HG02798 (cell line): ENCODE results near the gene CARD8.

Source experiments
- ATAC-seq: cut with Tn5 transposase; IDR thresholded peaks from one replicate; pipeline ENCODE4 v1.9.1; 2021; ENCODE audit warnings: mild to moderate bottlenecking; ENCODE audit not compliant: unreplicated experiment, poor library complexity

The CARD8 gene

GRCh38 chr19:48181505-48181904, 74.2 kb downstream of the CARD8 start:
- no peak for ATAC-seq

DNA sequence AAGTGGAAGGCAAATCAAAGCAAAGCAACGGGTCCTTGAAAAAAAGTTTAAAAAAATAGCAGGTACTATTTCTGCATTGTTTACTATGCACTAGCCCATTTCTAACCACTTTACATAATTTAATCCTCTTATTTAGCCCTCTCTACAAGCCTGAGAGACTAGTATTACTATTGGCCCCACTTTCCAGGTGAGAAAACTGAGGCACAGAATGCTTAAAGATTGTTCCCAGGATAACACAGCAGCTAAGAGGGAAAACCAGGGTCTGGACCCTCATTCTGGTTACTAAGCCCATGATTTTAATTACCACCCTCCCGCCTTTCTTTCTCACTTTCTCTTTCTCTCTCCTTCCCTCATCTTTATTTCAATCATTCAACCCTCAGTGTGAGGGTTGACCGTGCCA, 79.5 kb downstream of the CARD8 start:
- no peak for ATAC-seq

GRCh38 chr19:48175578-48175977, 80.1 kb downstream of the CARD8 start:
- ATAC-seq = no peak

DNA sequence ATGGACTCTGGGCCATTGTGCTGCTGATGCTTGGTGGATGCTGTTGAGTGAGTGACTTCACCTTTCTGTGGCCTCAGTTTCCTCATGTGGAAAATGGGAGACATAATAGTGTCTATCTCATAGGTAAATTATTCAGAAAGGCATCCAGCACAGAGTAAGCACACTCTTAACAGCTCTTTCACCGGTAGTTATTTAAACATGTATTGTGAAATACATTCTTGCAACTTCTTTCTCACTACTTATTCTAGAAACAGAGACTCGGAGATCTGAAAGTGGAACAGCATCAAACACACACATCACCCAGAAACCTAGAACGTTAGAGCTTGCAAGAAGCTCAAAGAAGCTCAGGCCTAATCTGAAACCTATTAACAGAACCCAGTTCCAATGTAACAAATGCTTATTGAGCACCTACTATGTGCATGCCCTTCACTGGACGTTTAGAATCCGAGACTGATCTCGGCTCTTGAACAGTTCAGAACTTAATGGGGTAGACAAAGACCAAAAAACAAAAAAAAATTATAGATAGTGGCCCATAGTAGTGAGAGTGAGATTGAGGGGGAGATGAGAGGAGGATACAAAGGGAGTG, 81.2 kb downstream of the CARD8 start:
- ATAC-seq = no peak

- ATAC-seq = no peak
These were observed 84.0 kb downstream of the CARD8 start for GRCh38 chr19:48171710-48172109.

DNA sequence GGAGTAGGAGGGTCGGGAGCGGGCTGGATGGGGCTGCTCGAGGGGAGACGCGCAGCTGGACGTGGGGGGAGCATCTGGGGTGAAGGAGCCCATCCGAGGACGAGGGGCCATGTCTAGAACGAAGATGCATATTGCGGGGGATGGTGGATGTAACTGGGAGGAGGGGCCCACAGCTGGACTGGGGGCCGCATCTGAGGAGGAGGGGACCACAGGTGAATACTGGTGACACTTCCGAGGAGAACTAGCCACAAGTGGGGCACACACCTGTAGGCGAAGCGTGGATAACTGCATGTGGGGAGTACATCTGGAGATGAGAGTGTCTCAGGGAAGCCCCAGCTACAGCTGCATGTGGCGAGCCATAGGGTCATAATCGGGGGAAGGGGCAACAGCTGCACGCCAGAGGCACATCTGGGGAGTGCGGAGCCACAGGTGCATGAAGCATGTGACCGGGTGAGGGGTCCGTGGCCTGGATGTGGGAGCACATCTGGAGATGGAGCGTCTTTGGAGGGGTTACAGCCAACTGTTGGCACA, 84.8 kb downstream of the CARD8 start:
- ATAC-seq = no peak

DNA sequence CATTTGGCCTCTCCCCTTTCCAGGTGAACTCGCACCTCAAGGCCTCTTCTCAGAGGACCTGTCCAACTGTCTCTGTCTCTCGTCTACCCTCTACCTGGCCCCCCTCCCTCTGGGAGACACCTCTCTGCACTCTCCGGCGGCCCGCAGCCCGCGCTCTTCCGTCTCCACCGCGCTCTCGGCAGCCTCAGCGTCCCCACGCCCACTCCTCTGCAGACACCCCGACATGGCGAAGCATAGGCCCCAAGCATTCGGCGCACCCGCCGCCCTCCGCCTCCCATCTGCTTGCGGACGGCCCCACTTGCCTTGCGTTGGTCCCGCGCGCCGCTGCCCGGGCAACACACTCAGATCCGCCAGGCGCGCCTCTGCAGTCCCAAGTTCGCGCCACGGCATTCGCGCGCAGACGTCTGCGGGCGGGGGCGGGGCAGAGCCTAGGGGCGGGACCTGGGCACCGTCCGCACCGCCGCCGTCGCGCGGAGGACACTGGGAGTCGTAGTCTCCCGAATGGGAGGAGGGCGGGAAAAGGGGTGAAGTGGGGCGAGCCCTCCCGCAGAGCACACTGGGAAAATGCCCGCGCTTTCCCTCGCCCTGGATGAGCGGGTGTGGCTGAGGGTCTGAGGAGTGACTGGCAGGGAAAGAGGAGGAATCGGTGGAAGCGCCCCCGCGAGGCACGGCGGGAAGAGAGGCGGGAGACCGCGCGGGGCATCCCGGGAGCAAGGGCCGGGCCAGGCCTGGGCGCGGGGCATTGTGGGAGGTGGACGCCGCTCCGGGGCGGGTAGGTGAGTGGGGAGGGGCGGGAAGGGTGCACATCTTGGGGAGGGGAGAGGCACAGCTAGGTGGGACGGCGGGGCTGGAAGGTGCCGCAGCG, 85.5 kb downstream of the CARD8 start, which contains the start of the genes LIG1 and ZSWIM9:
Gene LIG1 (minus strand): TSS at position 406 of the 865 bp plus-strand sequence. CDS start 4,778 bp downstream, outside the sequence.
Gene ZSWIM9 (plus strand): TSS at position 742 of the 865 bp plus-strand sequence. CDS start 1,123 bp downstream, outside the sequence.
- ATAC-seq = peak; percentile 86

DNA sequence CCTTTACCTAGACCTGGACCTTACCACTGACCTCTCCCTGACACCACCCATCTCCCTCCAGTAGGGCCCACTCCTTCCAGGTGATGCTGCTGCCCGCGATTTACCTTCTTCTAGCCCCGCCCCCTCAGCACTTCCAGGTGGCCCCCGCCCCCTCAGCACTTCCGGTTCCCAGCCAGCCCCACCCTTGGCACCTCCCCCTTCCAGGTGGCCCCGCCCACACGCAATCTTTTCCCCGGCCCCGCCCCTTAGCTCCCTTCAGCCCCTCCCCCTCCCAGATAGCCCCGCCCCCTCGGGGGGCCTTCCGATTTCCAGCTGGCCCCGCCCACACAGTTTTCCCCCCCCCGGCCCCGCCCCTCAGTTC, 86.2 kb downstream of the CARD8 start:
- peak; percentile 14 for ATAC-seq

GRCh38 chr19:48168689-48169088, 87.0 kb downstream of the CARD8 start:
- no peak for ATAC-seq

- ATAC-seq = no peak
These were observed 97.4 kb downstream of the CARD8 start for GRCh38 chr19:48158210-48158790.
